Hepatocyte (in vitro differentiated cells): ENCODE data around the gene EREG. TPM values are rescaled to one million over a fixed set of nuclear protein-coding genes. Genes with fewer than 3 reads are reported as not detected.

Source experiments
- DNase-seq: peaks from one replicate; pipeline ENCODE4 v3.0.0-alpha.2; 2016; ENCODE audit warnings: low spot score
- H2AFZ ChIP-seq: fragments of 200-600 bp; sonication (generic); 2 replicates; pipeline ENCODE4 v1.6.0; 2016; ENCODE audit warnings: antibody characterized with exemption, mild to moderate bottlenecking
- H3K27ac ChIP-seq: fragments of 200-600 bp; sonication (generic); 2 replicates; pipeline ENCODE4 v1.5.1; 2016; ENCODE audit warnings: mild to moderate bottlenecking
- H3K27me3 ChIP-seq: fragments of 200-600 bp; sonication (generic); 2 replicates; pipeline ENCODE4 v1.6.1; 2016
- H3K36me3 ChIP-seq: fragments of 200-600 bp; sonication (generic); replicated peaks from 2 replicates; pipeline ENCODE4 v1.5.1; 2016; ENCODE audit warnings: low read depth; ENCODE audit not compliant: insufficient read depth
- H3K4me1 ChIP-seq: fragments of 200-600 bp; sonication (generic); 2 replicates; pipeline ENCODE4 v1.5.1; 2016; ENCODE audit warnings: mild to moderate bottlenecking, moderate library complexity; ENCODE audit not compliant: insufficient read depth
- H3K4me2 ChIP-seq: fragments of 200-600 bp; sonication (generic); 2 replicates; pipeline ENCODE4 v1.6.0; 2016
- H3K4me3 ChIP-seq: fragments of 200-600 bp; sonication (generic); 2 replicates; pipeline ENCODE4 v1.5.1; 2016; ENCODE audit warnings: mild to moderate bottlenecking
- H3K79me2 ChIP-seq: fragments of 200-600 bp; sonication (generic); 2 replicates; pipeline ENCODE4 v1.6.0; 2017; ENCODE audit warnings: mild to moderate bottlenecking
- H3K9me2 ChIP-seq: fragments of 200-600 bp; sonication (generic); replicated peaks from 2 replicates; pipeline ENCODE4 v1.6.0; 2017; ENCODE audit warnings: mild to moderate bottlenecking; ENCODE audit not compliant: insufficient read depth
- H3K9me3 ChIP-seq: fragments of 200-600 bp; sonication (generic); 2 replicates; pipeline ENCODE4 v1.5.1; 2016; ENCODE audit warnings: low read depth, mild to moderate bottlenecking
- H4K20me1 ChIP-seq: fragments of 200-600 bp; sonication (generic); 2 replicates; pipeline ENCODE4 v1.6.0; 2016; ENCODE audit warnings: mild to moderate bottlenecking; ENCODE audit not compliant: insufficient read depth, poor library complexity, severe bottlenecking
- CTCF ChIP-seq: fragments of 200-600 bp; sonication (generic); IDR thresholded peaks from 2 replicates; pipeline ENCODE4 v1.5.1; 2016; ENCODE audit warnings: antibody characterized with exemption, mild to moderate bottlenecking; ENCODE audit not compliant: poor library complexity
- EZH2 ChIP-seq: fragments of 200-600 bp; sonication (generic); IDR thresholded peaks from 2 replicates; pipeline ENCODE4 v1.6.1; 2016; ENCODE audit warnings: antibody characterized with exemption, mild to moderate bottlenecking, borderline replicate concordance
- EZH2phosphoT487 ChIP-seq: fragments of 200-600 bp; sonication (generic); IDR thresholded peaks from one replicate; pipeline ENCODE4 v1.6.1; 2018; ENCODE audit warnings: antibody characterized with exemption, mild to moderate bottlenecking, low read depth, moderate library complexity; ENCODE audit not compliant: unreplicated experiment, severe bottlenecking
- WGBS: methylation state at CpG from one replicate; pipeline ENCODE4 v1.1.6; 2016; ENCODE audit warnings: low lambda C conversion rate; ENCODE audit errors: missing lambda C conversion rate; 5-methylcytosine and 5-hydroxymethylcytosine counted together
- polyA plus RNA-seq: library from polyadenylated mRNA; unstranded; fragments of >200 nt; fragmentation: Nextera tagmentation; extraction: Ambion mirVana; gene quantifications from 2 replicates; pipeline ENCODE4 v1.2.1, GENCODE V29; 2016
- total RNA-seq: library from RNA; depleted of rRNA; stranded (reverse); fragments of >200 nt; gene quantifications from 2 replicates; pipeline ENCODE4 v1.2.3, GENCODE V29; 2014

EREG gene
- total and polyA plus RNA-seq, 2 experiments from 2014 or later = 4.5 to 18.9 TPM

- 59% methylated on average over 9 of the region's 9 CpGs for WGBS
- H3K79me2 ChIP-seq = no peaks in the 10 kb centered on the region
- H3K4me2 ChIP-seq = no peak overlapping the region
- H3K27ac ChIP-seq = no peak overlapping the region
- no peak overlapping the region for H2AFZ ChIP-seq
- no peaks in the 10 kb centered on the region for H3K9me2 ChIP-seq
- DNase-seq = no peak
- no peak for TF ChIP-seq EZH2
- no peak for TF ChIP-seq CTCF
- no peak for TF ChIP-seq EZH2phosphoT487
- H3K4me1 ChIP-seq = no peaks in the 10 kb centered on the region
- no peaks in the 10 kb centered on the region for H4K20me1 ChIP-seq
- no peaks in the 10 kb centered on the region for H3K9me3 ChIP-seq
- H3K36me3 ChIP-seq = no peaks in the 10 kb centered on the region
- H3K4me3 ChIP-seq = no peak overlapping the region
- H3K27me3 ChIP-seq = no peaks in the 10 kb centered on the region
Measured at GRCh38 chr4:74330295-74330750, 34.6 kb upstream of the EREG start.

GRCh38 chr4:74331252-74331651 lies 33.7 kb upstream of the EREG start:
- Histone ChIP-seq H3K79me2 (no peaks in the 10 kb centered on the region), H3K36me3 (no peaks in the 10 kb centered on the region), H3K9me2 (no peaks in the 10 kb centered on the region), H3K4me1 (no peaks in the 10 kb centered on the region), H3K9me3 (no peaks in the 10 kb centered on the region), H4K20me1 (no peaks in the 10 kb centered on the region), H2AFZ (no peak overlapping the region), H3K4me2 (no peak overlapping the region), H3K27ac (no peak overlapping the region), H3K27me3 (no peaks in the 10 kb centered on the region), H3K4me3 (no peak overlapping the region)
- TF ChIP-seq EZH2phosphoT487 (no peak), CTCF (no peak), EZH2 (no peak)
- DNase-seq = no peak
- 86% methylated on average over 2 of the region's 2 CpGs for WGBS

GRCh38 chr4:74331944-74332343 lies 33.0 kb upstream of the EREG start:
- no peaks in the 10 kb centered on the region for H3K9me2 ChIP-seq
- no peak for DNase-seq

More at GRCh38 chr4:74331944-74332343, 33.0 kb upstream of the EREG start:
- Histone ChIP-seq H3K27me3 (no peaks in the 10 kb centered on the region), H3K27ac (no peak overlapping the region), H3K36me3 (no peaks in the 10 kb centered on the region), H3K4me1 (no peaks in the 10 kb centered on the region), H3K9me3 (no peaks in the 10 kb centered on the region), H3K79me2 (no peaks in the 10 kb centered on the region), H3K4me2 (no peak overlapping the region), H3K4me3 (no peak overlapping the region), H2AFZ (no peak overlapping the region), H4K20me1 (no peaks in the 10 kb centered on the region)
- TF ChIP-seq EZH2phosphoT487 (no peak), CTCF (no peak), EZH2 (no peak)
